SK-N-SH treated with all-trans-retinoic acid at 6 μM for 48 hours (cell line): Measurements from ENCODE around the gene DOLK.

Experiments
- ARNTL ChIP-seq: fragments of 450-650 bp; formaldehyde crosslinking; IDR thresholded peaks from 2 replicates; pipeline ENCODE4 v1.5.0; 2020; ENCODE audit warnings: low read depth, mild to moderate bottlenecking, moderate library complexity, borderline replicate concordance
- BACH2 ChIP-seq: fragments of 250-450 bp; sonication (Bioruptor Pico); IDR thresholded peaks from 2 replicates; pipeline ENCODE4 v1.9.0; 2021; ENCODE audit warnings: mild to moderate bottlenecking, borderline replicate concordance
- ESRRG ChIP-seq: fragments of 250-450 bp; sonication (Bioruptor Pico); IDR thresholded peaks from 2 replicates; pipeline ENCODE4 v1.6.1; 2021; ENCODE audit warnings: mild to moderate bottlenecking
- RARB ChIP-seq: fragments of 250-450 bp; sonication (Bioruptor Pico); IDR thresholded peaks from 2 replicates; pipeline ENCODE4 v1.8.0; 2021; ENCODE audit warnings: mild to moderate bottlenecking, moderate library complexity
- SNAI2 ChIP-seq: fragments of 250-450 bp; sonication (Bioruptor Pico); IDR thresholded peaks from 2 replicates; pipeline ENCODE4 v1.5.0; 2020; ENCODE audit warnings: mild to moderate bottlenecking, moderate library complexity
- TCF4 ChIP-seq: fragments of 250-450 bp; sonication (Bioruptor Pico); IDR thresholded peaks from 2 replicates; pipeline ENCODE4 v1.8.0; 2021; ENCODE audit warnings: mild to moderate bottlenecking, moderate library complexity, borderline replicate concordance
- ZFP30 ChIP-seq: fragments of 450-650 bp; formaldehyde crosslinking; IDR thresholded peaks from 2 replicates; pipeline ENCODE4 v1.5.0; 2022; ENCODE audit warnings: mild to moderate bottlenecking, moderate library complexity
- ZNF565 ChIP-seq: fragments of 450-650 bp; formaldehyde crosslinking; conservative IDR thresholded peaks from 2 replicates; pipeline ENCODE4 v1.5.0; 2020; ENCODE audit warnings: low read depth, mild to moderate bottlenecking, moderate library complexity
- ZNF70 ChIP-seq: fragments of 450-650 bp; formaldehyde crosslinking; IDR thresholded peaks from 2 replicates; pipeline ENCODE4 v1.5.0; 2020; ENCODE audit warnings: mild to moderate bottlenecking, moderate library complexity
- TF ChIP-seq, protein P1 (sequence below): fragments of 250-450 bp; sonication (Bioruptor Pico); IDR thresholded peaks from 2 replicates; pipeline ENCODE4 v1.8.0; 2020; ENCODE audit warnings: mild to moderate bottlenecking, moderate library complexity, borderline replicate concordance
- TF ChIP-seq, protein P2 (sequence below): fragments of 250-450 bp; sonication (Bioruptor Pico); IDR thresholded peaks from 2 replicates; pipeline ENCODE4 v1.5.1; 2020; ENCODE audit warnings: low read depth, mild to moderate bottlenecking, moderate library complexity
- TF ChIP-seq, protein P3 (sequence below): fragments of 250-450 bp; sonication (Bioruptor Pico); IDR thresholded peaks from 2 replicates; pipeline ENCODE4 v1.5.0; 2020; ENCODE audit warnings: mild to moderate bottlenecking, moderate library complexity
- TF ChIP-seq, protein P4 (sequence below): fragments of 250-450 bp; sonication (Bioruptor Pico); IDR thresholded peaks from 2 replicates; pipeline ENCODE4 v1.5.1; 2021; ENCODE audit warnings: mild to moderate bottlenecking, moderate library complexity

DNA sequence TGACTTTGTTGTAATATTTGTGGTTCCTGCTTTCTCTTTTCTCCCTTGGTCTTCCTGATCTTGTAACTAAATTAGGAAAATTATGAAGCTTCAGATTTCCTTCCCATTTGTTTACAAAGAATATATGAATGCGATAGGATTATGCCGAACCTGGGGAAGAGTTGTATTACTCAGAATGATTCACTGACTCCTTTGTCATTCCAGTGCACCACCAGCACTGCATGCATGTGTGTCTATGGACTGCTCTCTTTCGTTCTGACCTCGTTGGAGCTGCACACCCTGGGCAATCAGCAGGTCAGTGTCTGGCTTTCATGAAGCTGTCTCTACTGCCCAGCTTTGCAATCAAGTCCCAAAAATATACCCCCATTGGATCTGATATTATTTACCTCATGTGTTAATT lies 25.6 kb upstream of the DOLK start:
- TF ChIP-seq ZFP30 (CRISPR knock-in tag) = no peak
- TF ChIP-seq ZNF565 (CRISPR knock-in tag) = no peak
- TF ChIP-seq, protein P1, sequence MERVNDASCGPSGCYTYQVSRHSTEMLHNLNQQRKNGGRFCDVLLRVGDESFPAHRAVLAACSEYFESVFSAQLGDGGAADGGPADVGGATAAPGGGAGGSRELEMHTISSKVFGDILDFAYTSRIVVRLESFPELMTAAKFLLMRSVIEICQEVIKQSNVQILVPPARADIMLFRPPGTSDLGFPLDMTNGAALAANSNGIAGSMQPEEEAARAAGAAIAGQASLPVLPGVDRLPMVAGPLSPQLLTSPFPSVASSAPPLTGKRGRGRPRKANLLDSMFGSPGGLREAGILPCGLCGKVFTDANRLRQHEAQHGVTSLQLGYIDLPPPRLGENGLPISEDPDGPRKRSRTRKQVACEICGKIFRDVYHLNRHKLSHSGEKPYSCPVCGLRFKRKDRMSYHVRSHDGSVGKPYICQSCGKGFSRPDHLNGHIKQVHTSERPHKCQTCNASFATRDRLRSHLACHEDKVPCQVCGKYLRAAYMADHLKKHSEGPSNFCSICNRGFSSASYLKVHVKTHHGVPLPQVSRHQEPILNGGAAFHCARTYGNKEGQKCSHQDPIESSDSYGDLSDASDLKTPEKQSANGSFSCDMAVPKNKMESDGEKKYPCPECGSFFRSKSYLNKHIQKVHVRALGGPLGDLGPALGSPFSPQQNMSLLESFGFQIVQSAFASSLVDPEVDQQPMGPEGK (CRISPR knock-in tag) = no peak
- TF ChIP-seq, protein P2, sequence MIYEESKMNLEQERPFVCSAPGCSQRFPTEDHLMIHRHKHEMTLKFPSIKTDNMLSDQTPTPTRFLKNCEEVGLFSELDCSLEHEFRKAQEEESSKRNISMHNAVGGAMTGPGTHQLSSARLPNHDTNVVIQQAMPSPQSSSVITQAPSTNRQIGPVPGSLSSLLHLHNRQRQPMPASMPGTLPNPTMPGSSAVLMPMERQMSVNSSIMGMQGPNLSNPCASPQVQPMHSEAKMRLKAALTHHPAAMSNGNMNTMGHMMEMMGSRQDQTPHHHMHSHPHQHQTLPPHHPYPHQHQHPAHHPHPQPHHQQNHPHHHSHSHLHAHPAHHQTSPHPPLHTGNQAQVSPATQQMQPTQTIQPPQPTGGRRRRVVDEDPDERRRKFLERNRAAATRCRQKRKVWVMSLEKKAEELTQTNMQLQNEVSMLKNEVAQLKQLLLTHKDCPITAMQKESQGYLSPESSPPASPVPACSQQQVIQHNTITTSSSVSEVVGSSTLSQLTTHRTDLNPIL (CRISPR knock-in tag) = no peak
- no peak for TF ChIP-seq ZNF70 (CRISPR knock-in tag)
- no peak for TF ChIP-seq SNAI2 (CRISPR knock-in tag)
- TF ChIP-seq ESRRG (CRISPR knock-in tag) = no peak
- TF ChIP-seq RARB (CRISPR knock-in tag) = no peak
- no peak for TF ChIP-seq TCF4 (CRISPR knock-in tag)
- TF ChIP-seq, protein P3, sequence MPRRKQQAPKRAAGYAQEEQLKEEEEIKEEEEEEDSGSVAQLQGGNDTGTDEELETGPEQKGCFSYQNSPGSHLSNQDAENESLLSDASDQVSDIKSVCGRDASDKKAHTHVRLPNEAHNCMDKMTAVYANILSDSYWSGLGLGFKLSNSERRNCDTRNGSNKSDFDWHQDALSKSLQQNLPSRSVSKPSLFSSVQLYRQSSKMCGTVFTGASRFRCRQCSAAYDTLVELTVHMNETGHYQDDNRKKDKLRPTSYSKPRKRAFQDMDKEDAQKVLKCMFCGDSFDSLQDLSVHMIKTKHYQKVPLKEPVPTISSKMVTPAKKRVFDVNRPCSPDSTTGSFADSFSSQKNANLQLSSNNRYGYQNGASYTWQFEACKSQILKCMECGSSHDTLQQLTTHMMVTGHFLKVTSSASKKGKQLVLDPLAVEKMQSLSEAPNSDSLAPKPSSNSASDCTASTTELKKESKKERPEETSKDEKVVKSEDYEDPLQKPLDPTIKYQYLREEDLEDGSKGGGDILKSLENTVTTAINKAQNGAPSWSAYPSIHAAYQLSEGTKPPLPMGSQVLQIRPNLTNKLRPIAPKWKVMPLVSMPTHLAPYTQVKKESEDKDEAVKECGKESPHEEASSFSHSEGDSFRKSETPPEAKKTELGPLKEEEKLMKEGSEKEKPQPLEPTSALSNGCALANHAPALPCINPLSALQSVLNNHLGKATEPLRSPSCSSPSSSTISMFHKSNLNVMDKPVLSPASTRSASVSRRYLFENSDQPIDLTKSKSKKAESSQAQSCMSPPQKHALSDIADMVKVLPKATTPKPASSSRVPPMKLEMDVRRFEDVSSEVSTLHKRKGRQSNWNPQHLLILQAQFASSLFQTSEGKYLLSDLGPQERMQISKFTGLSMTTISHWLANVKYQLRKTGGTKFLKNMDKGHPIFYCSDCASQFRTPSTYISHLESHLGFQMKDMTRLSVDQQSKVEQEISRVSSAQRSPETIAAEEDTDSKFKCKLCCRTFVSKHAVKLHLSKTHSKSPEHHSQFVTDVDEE (CRISPR knock-in tag) = no peak
- TF ChIP-seq, protein P4, sequence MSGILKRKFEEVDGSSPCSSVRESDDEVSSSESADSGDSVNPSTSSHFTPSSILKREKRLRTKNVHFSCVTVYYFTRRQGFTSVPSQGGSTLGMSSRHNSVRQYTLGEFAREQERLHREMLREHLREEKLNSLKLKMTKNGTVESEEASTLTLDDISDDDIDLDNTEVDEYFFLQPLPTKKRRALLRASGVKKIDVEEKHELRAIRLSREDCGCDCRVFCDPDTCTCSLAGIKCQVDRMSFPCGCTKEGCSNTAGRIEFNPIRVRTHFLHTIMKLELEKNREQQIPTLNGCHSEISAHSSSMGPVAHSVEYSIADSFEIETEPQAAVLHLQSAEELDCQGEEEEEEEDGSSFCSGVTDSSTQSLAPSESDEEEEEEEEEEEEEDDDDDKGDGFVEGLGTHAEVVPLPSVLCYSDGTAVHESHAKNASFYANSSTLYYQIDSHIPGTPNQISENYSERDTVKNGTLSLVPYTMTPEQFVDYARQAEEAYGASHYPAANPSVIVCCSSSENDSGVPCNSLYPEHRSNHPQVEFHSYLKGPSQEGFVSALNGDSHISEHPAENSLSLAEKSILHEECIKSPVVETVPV = no peak
- no peak for TF ChIP-seq ARNTL (CRISPR knock-in tag)
- no peak for TF ChIP-seq BACH2 (CRISPR knock-in tag)
